Stimulated activated naive B cell treated with anti-CD40 and anti-IgM and Interleukin-4, amounts not matched to agents 10 μg/mL and 1 μg/mL and 100 μg/mL, for 72 hours (primary cell): ENCODE results near the gene WAS.

Experiments
- ATAC-seq, 2 donors: fragments of 150-1000 bp; cut with Tn5 transposase; replicated peaks; 2 replicates each; pipeline ENCODE4 v1.10.0; 2021; ENCODE audit warnings: moderate library complexity in 1 of 2
- DNase-seq: peaks from one replicate; pipeline ENCODE4 v3.0.0; 2021
- H3K27ac Mint-ChIP-seq: one replicate; pipeline ENCODE4 v1.8.0; 2022; ENCODE audit warnings: mild to moderate bottlenecking, mixed read lengths
- H3K27me3 Mint-ChIP-seq, 2 donors: one replicate each; pipeline ENCODE4 v1.8.0; 2022; ENCODE audit warnings: mixed read lengths in 2 of 2
- H3K36me3 Mint-ChIP-seq, 2 donors: one replicate each; pipeline ENCODE4 v1.8.0; 2022; ENCODE audit warnings: mixed read lengths in 2 of 2, mild to moderate bottlenecking in 1 of 2
- H3K4me1 Mint-ChIP-seq, 2 donors: one replicate each; pipeline ENCODE4 v1.8.0; 2022; ENCODE audit warnings: mixed read lengths in 2 of 2, mild to moderate bottlenecking in 1 of 2
- H3K4me3 Mint-ChIP-seq, 2 donors: one replicate each; pipeline ENCODE4 v1.8.0; 2022; ENCODE audit warnings: mild to moderate bottlenecking in 2 of 2, mixed read lengths in 2 of 2, moderate library complexity in 1 of 2
- H3K9me3 Mint-ChIP-seq, 2 donors: one replicate each; pipeline ENCODE4 v1.8.0; 2022; ENCODE audit warnings: mixed read lengths in 2 of 2, mild to moderate bottlenecking in 1 of 2

Gene WAS

GRCh38 chrX:48695534-48695896, 11.9 kb downstream of the WAS start:
- H3K9me3 Mint-ChIP-seq, result no peaks in the 10 kb centered on the region
- DNase-seq (no peak), ATAC-seq (no peak)
- peaks cover 11 to 22% of the 10 kb centered on the region in 2 donors for H3K36me3 Mint-ChIP-seq
- H3K27me3 Mint-ChIP-seq, result peaks cover 0 to 4% of the 10 kb centered on the region in 2 donors
- H3K4me1 Mint-ChIP-seq, result peaks cover 15 to 31% of the 10 kb centered on the region in 2 donors
- peak overlapping the region; percentile 90 to 94 for H3K4me3 Mint-ChIP-seq
- H3K27ac Mint-ChIP-seq, result peak overlapping the region; percentile 95

- peak overlapping the region; percentile 95 for H3K27ac Mint-ChIP-seq
- DNase-seq, result no peak
- H3K9me3 Mint-ChIP-seq, result no peaks in the 10 kb centered on the region
- H3K36me3 Mint-ChIP-seq, result peaks cover 9 to 18% of the 10 kb centered on the region in 2 donors
- H3K4me1 Mint-ChIP-seq, result peaks cover 15 to 31% of the 10 kb centered on the region in 2 donors
- peak overlapping the region; percentile 90 to 94 for H3K4me3 Mint-ChIP-seq
- H3K27me3 Mint-ChIP-seq, result peaks cover 0 to 4% of the 10 kb centered on the region in 2 donors
- peak; percentile 8 to 30 for ATAC-seq
Observed at GRCh38 chrX:48695925-48696300, 12.3 kb downstream of the WAS start.

- peaks cover 8 to 14% of the 10 kb centered on the region in 2 donors for H3K36me3 Mint-ChIP-seq
- peak; percentile 84 for DNase-seq
- H3K4me1 Mint-ChIP-seq, result peaks cover 15 to 31% of the 10 kb centered on the region in 2 donors
- peaks cover 0 to 4% of the 10 kb centered on the region in 2 donors for H3K27me3 Mint-ChIP-seq
- H3K27ac Mint-ChIP-seq, result peak within 1 kb of the TSS; percentile 95
- peak; percentile 91 to 96 for ATAC-seq
- no peaks in the 10 kb centered on the region for H3K9me3 Mint-ChIP-seq
- H3K4me3 Mint-ChIP-seq, result peak within 1 kb of the TSS; percentile 90 to 94
Observed at GRCh38 chrX:48696301-48696908, 12.8 kb downstream of the WAS start, which contains the start of gene SUV39H1. Gene SUV39H1 (plus strand): TSS chrX:48696734. CDS start chrX:48696785, 51 bp downstream.

DNA sequence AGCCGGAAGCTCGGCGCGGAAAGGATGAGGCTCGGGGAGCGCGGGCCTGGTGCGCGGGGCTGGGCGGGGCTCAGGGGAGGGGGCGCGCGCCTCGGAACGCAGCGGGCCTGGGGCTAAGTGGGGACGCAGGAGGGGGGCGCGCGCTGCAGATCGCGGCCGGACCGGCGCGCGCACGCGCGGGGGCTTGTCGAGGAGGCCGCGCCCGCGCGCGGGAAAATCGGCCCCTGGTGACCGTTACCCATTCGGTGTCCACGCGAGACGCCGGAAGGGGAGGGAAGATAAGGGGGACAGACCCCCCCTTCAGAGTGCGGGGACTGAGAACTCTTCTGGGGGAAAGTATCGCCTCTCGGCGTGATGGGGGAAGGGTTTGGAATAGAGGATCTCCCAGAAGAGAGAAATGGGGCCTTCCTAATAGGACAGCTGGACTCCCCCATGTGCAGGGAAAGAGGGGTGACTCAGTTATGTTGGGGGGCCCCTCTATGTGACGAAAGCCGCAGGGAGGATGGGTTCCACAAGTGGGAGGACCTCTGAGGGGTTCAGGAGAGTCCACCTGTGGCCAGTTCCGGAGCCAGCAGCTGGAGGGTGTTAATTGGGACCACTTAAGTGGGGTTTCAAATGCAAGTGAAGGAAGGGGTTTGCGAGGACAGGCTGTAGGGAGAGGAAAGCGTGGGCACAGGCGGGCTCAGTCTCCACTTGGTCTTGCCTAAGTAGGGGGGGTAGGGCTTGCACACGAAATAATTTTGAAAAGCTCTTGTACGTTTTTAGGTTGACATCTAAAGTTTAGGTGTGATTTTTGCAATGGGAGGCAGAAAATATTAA, 13.5 kb downstream of the WAS start:
- peak overlapping the region; percentile 86 for H3K27ac Mint-ChIP-seq
- H3K4me1 Mint-ChIP-seq, result peaks cover 15 to 31% of the 10 kb centered on the region in 2 donors
- H3K4me3 Mint-ChIP-seq, result peak overlapping the region; percentile 90 to 94
- H3K36me3 Mint-ChIP-seq, result peaks cover 8 to 11% of the 10 kb centered on the region in 2 donors
- peak; percentile 15 to 29 for ATAC-seq
- H3K27me3 Mint-ChIP-seq, result no peaks in the 10 kb centered on the region
- DNase-seq, result peak; percentile 23
- no peaks in the 10 kb centered on the region for H3K9me3 Mint-ChIP-seq

DNA sequence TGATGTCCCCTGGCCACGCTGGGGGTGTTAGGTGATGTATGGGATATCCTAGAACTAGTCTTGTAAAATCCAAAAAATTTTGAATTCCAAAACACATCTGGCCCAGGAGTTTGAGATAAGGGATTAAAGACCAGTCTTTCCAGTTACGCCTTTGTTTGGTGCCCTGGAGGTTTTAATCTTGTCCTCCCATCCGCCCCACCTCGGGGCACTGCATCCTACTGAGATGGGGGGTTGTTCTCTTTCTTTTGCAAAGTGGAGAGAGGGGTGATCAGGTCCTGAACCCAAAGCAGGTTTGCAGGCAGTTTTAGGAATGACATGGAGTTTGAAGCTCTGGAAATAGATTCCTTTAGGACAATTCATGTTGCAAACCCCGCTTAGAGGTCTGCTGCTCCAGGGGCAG, 14.7 kb downstream of the WAS start:
- Mint-ChIP-seq H3K27ac (no peak overlapping the region), H3K9me3 (no peaks in the 10 kb centered on the region), H3K36me3 (peaks cover 8 to 11% of the 10 kb centered on the region in 2 donors), H3K27me3 (no peaks in the 10 kb centered on the region), H3K4me1 (peaks cover 15 to 31% of the 10 kb centered on the region in 2 donors), H3K4me3 (no peak overlapping the region)
- DNase-seq (no peak), ATAC-seq (no peak)

GRCh38 chrX:48700246-48700645, 16.6 kb downstream of the WAS start:
- no peaks in the 10 kb centered on the region for H3K9me3 Mint-ChIP-seq
- H3K4me1 Mint-ChIP-seq, result peaks cover 15 to 23% of the 10 kb centered on the region in 2 donors
- peaks cover 14 to 17% of the 10 kb centered on the region in 2 donors for H3K36me3 Mint-ChIP-seq
- H3K27me3 Mint-ChIP-seq, result no peaks in the 10 kb centered on the region
- no peak overlapping the region for H3K4me3 Mint-ChIP-seq
- H3K27ac Mint-ChIP-seq, result no peak overlapping the region
- ATAC-seq (no peak), DNase-seq (no peak)

DNA sequence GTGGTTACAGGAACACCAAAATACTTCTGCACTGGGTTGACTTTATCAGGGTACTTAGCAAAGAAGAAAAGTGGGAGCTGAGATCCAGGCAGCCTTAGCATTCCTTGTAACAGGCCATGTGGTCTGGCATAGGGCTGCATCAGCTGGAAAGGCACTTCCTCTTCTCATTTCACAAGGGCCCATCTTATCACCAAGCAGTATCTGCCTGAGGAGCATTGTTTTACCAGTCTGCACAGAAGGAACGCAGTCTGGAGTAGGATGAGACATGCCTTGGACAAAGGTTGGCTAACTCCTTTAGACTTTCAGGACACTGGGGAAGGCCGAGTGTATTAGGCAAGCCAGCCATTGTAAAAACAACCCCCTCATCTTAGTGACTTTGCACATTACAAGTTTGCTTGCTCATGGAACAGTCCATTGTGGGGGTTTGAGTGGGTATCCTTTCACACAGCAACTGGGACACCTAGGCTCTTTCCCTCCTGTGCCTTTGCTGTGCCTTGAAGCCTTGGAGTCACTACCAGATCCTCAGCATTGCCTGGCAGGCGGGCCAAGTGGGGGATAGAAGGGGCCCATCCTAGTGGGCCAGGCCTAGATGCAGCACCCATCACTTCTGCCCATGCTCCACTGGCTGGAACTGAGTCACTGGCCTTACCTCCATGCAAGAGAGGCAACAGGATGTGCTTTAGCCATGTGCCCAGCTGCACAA, 17.5 kb downstream of the WAS start:
- Mint-ChIP-seq H3K36me3 (peaks cover 15 to 17% of the 10 kb centered on the region in 2 donors), H3K4me1 (peaks cover 10 to 15% of the 10 kb centered on the region in 2 donors), H3K27me3 (peaks cover 0 to 2% of the 10 kb centered on the region in 2 donors), H3K9me3 (no peaks in the 10 kb centered on the region), H3K4me3 (no peak overlapping the region), H3K27ac (peak overlapping the region; percentile 65)
- DNase-seq, result no peak
- ATAC-seq, result no peak

DNA sequence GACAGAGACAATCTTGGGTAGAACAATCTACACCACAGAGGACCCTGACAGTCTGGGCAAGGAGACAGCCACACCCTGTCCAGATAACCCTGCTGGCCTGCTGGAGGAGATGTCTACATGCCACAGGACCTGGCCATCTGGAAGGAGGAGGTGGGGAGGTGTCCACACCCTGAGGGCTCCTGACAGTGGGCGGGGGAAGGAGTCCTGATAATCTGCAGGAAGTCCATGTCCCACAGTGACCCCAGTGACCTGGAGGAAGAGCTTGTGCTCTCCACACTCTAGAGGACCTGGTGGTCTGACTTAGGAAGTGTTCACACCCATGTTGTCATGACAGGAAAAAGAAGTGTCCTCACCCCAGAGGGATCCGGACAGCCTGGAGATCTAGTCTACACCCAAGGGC, 18.4 kb downstream of the WAS start:
- no peak for ATAC-seq
- DNase-seq, result no peak
- H3K4me1 Mint-ChIP-seq, result peaks cover 9 to 12% of the 10 kb centered on the region in 2 donors
- H3K9me3 Mint-ChIP-seq, result no peaks in the 10 kb centered on the region
- no peak overlapping the region for H3K4me3 Mint-ChIP-seq
- H3K36me3 Mint-ChIP-seq, result peaks cover 13 to 16% of the 10 kb centered on the region in 2 donors
- H3K27ac Mint-ChIP-seq, result no peak overlapping the region
- peaks cover 0 to 5% of the 10 kb centered on the region in 2 donors for H3K27me3 Mint-ChIP-seq

DNA sequence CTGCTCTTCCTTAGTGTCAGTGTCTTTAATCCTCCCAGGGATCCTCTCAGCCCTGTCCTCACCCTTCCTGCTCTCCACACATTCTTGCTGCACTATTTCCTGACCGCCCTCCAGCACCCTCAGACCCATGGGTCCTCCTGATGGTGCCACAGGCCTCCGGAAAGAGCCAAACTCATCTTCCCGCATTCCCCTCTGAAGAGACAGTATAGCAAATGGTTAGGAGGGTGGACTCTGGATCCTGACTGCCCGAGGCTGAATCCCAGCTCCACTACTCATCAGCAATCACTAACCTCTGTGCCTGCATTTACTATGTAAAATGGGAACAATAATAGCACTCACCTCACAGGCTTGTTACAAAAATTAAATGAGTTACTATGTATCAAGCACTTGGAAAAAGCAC, 19.1 kb downstream of the WAS start:
- H3K36me3 Mint-ChIP-seq, result peaks cover 13 to 16% of the 10 kb centered on the region in 2 donors
- no peak overlapping the region for H3K27ac Mint-ChIP-seq
- no peak for ATAC-seq
- H3K27me3 Mint-ChIP-seq, result peaks cover 0 to 5% of the 10 kb centered on the region in 2 donors
- no peak for DNase-seq
- peaks cover 6 to 10% of the 10 kb centered on the region in 2 donors for H3K4me1 Mint-ChIP-seq
- H3K4me3 Mint-ChIP-seq, result no peak overlapping the region
- H3K9me3 Mint-ChIP-seq, result no peaks in the 10 kb centered on the region

DNA sequence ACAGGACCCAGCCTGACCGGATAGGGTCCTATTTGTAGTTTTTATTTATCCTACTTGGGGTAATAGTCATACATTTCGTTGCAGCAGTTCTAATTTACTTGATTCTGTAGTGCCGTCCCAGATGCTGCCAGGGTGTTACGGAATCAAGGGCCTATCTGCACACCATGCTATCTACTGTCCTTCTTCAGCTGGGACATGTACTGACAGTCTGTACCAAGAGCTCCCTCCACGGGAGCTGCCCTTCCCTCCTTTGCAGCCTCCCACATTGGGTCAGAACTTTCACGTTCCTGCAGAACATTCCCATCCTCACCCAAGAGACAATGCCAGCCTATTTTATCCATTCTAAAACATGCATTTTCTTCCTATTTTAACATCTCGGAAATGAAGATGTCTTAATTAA, 19.6 kb downstream of the WAS start:
- H3K9me3 Mint-ChIP-seq, result no peaks in the 10 kb centered on the region
- peaks cover 13 to 16% of the 10 kb centered on the region in 2 donors for H3K36me3 Mint-ChIP-seq
- ATAC-seq (no peak), DNase-seq (no peak)
- no peak overlapping the region for H3K4me3 Mint-ChIP-seq
- H3K27me3 Mint-ChIP-seq, result peaks cover 0 to 5% of the 10 kb centered on the region in 2 donors
- H3K4me1 Mint-ChIP-seq, result peaks cover 7 to 15% of the 10 kb centered on the region in 2 donors
- H3K27ac Mint-ChIP-seq, result no peak overlapping the region

DNA sequence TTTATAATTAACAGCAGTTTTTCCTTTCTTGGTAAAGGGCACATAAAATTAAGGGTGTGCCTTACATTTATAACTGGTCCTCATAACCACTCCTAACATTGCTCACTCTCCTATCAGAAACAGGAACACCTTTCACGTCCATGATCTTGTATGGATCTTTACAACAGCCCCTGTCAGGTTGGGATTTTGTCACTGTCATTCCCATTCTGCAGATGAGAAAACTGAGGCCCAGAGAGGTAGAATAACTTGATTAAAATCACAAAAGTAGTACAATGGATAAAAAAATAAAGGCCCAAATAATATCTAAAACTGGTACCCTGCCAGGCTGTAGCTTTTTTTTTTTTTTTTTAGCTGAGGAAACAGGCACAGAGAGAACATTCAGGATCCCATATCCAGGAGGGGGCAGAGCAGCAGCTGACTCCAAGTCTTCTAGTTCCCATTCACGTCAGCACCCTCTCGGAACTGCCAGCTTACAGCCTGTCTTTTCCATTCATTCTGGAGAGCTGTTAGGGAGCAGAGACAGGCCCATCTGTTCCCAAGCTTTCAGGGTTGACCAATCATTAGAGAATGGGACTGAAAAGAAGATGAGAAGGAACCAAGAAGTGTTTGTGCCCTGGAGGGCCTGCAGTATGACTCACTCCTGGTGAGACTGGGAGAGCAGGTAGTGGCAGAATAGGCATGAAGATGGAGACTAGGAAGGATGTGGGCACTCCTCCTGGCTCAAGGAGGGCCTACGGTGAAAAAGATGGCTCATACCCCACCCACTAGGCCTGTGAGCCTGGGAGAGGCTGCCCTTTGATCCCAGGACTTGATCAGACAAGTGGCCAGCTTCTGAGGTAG, 20.3 kb downstream of the WAS start:
- Mint-ChIP-seq H3K27ac (peak overlapping the region; percentile 3), H3K4me3 (no peak overlapping the region), H3K36me3 (peaks cover 15 to 16% of the 10 kb centered on the region in 2 donors)

GRCh38 chrX:48705871-48706270, 22.3 kb downstream of the WAS start:
- ATAC-seq (no peak), DNase-seq (no peak)
- Mint-ChIP-seq H3K27ac (no peak overlapping the region), H3K4me3 (no peak overlapping the region), H3K4me1 (peaks cover 5 to 11% of the 10 kb centered on the region in 2 donors), H3K36me3 (peaks cover 8 to 9% of the 10 kb centered on the region in 2 donors), H3K27me3 (peaks cover 0 to 5% of the 10 kb centered on the region in 2 donors), H3K9me3 (no peaks in the 10 kb centered on the region)

More for the DNA sequence above, 20.3 kb downstream of the WAS start:
- DNase-seq, result no peak
- H3K9me3 Mint-ChIP-seq, result no peaks in the 10 kb centered on the region
- H3K4me1 Mint-ChIP-seq, result peaks cover 7 to 16% of the 10 kb centered on the region in 2 donors
- peaks cover 0 to 5% of the 10 kb centered on the region in 2 donors for H3K27me3 Mint-ChIP-seq
- ATAC-seq, result no peak

GRCh38 chrX:48709522-48710112, 26.0 kb downstream of the WAS start:
- DNase-seq (no peak), ATAC-seq (no peak)
- Mint-ChIP-seq H3K27ac (no peak overlapping the region), H3K36me3 (peaks cover 6 to 8% of the 10 kb centered on the region in 2 donors), H3K9me3 (no peaks in the 10 kb centered on the region), H3K4me1 (peaks cover 5 to 27% of the 10 kb centered on the region in 2 donors), H3K4me3 (no peak overlapping the region), H3K27me3 (peaks cover 0 to 5% of the 10 kb centered on the region in 2 donors)
